ENCODE data around the gene BCL6B.
"Not testable (repeated sequence)": the region's sequence is repeated elsewhere in the genome, so short reads cannot be mapped to it uniquely, and the experiment has no call there.

BCL6B gene

GRCh38 chr17:7029659-7030058 lies 6.8 kb downstream of the BCL6B start:
- DNase-seq = no peak

- no peak for DNase-seq
These were observed 12.2 kb downstream of the BCL6B start for GRCh38 chr17:7034955-7035590.

GRCh38 chr17:7035591-7036368 lies 12.9 kb downstream of the BCL6B start, which contains the start of gene SLC16A13:
SLC16A13 (plus strand) TSS chr17:7036015; CDS start chr17:7036383, 368 bp downstream.
- DNase-seq = peak; percentile 93

GRCh38 chr17:7038025-7038862 lies 15.4 kb downstream of the BCL6B start:
- DNase-seq = no peak

GRCh38 chr17:7039832-7040231 lies 17.0 kb downstream of the BCL6B start:
- no peak for DNase-seq

- DNase-seq = no peak
These were observed 19.0 kb downstream of the BCL6B start for GRCh38 chr17:7041607-7042500.

- no peak for DNase-seq
These were observed 19.8 kb downstream of the BCL6B start for GRCh38 chr17:7042501-7043181.

GRCh38 chr17:7043182-7043496 lies 20.3 kb downstream of the BCL6B start:
- DNase-seq = no peak

- peak; percentile 51 for DNase-seq
These were observed 20.8 kb downstream of the BCL6B start, which contains the start of gene SLC16A11 for GRCh38 chr17:7043497-7044198. SLC16A11 (minus strand) TSS chr17:7044092; CDS start chr17:7043513, 579 bp downstream.

- DNase-seq = peak; percentile 76
These were observed 22.8 kb downstream of the BCL6B start for GRCh38 chr17:7045492-7046126.

GRCh38 chr17:7046127-7046724 lies 23.4 kb downstream of the BCL6B start:
- DNase-seq = no peak

- not testable (repeated sequence) for DNase-seq
These were observed 24.0 kb downstream of the BCL6B start for GRCh38 chr17:7046725-7047397.

GRCh38 chr17:7047566-7047965 lies 24.7 kb downstream of the BCL6B start:
- no peak for DNase-seq

- no peak for DNase-seq
These were observed 26.1 kb downstream of the BCL6B start for GRCh38 chr17:7048968-7049367.

- DNase-seq = not testable (repeated sequence)
These were observed 27.7 kb downstream of the BCL6B start for GRCh38 chr17:7050583-7050982.

- peak; percentile 13 for DNase-seq
These were observed 33.5 kb downstream of the BCL6B start for GRCh38 chr17:7056386-7056785.

- no peak for DNase-seq
These were observed 36.1 kb downstream of the BCL6B start for GRCh38 chr17:7058831-7059447.

- DNase-seq = peak; percentile 32
These were observed 37.5 kb downstream of the BCL6B start for GRCh38 chr17:7060165-7060891.

All from fibroblast of skin of back (primary cell).